Activated CD4-positive, alpha-beta T cell treated with anti-CD3 and anti-CD28 coated beads, Interleukin-2, Interleukin-6, amounts not matched to agents 100 ng/mL and 50 ng/mL, durations not matched to agents 16 hours and 8 hours (primary cell): ENCODE results near the gene SLC37A1.
A peak's percentile ranks its signal among the peaks of the same experiment; 100 is the strongest.

Experiments
- DNase-seq: peaks from one replicate; pipeline ENCODE4 v3.0.0-alpha.2; 2020

Gene SLC37A1

DNA sequence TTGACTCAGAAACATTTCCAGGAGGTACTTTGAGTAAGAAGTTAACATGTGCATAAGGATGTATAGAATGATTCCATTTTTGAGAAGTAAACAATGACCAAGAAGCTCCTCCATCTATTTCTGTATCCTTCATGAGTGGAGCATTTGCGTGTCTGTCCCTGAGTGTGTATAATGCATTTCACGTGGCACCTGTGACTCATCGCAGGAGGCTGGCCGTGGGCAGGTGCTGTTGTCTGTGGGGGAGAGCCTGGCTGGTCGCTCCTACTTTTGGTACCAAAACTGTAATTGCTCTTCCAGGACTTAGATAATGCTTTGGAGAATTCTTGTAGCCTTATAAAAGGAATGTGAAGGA is 16.5 kb downstream of the SLC37A1 start:
- no peak for DNase-seq

GRCh38 chr21:42531771-42532170 is 18.1 kb downstream of the SLC37A1 start:
- DNase-seq = no peak

- DNase-seq = no peak
These were observed 19.0 kb downstream of the SLC37A1 start for GRCh38 chr21:42532466-42533181.

DNA sequence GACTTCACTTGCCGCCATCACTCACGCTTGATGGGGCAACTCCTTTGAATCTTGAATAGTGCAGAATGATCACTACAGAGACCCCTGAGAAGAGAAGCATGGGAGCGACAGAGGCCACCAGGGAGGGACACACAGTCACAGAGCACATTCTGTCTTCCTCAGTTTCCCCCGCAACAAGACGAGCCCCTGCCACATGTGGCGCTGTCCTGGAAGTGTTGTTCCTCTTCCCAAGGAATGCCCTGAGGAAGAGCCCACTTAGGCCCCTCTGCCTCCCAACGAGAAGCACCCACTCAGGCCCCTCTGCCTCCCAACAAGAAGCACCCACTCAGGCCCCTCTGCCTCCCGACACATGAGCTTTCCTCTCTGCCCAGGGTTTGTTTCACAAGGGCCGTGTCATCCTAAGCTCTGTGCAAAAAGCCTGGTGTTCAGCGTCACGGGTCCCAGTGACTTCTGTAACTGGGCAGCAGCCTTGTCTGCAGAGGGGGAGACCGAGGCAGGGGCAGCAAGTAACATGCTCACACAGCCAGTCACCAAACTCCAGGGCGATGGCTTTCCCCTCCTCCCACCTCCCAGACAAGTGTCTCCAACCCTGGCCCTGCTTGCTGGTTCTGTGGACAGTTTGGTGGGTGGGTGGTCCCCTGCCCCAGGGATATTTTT is 19.8 kb downstream of the SLC37A1 start:
- no peak for DNase-seq

DNA sequence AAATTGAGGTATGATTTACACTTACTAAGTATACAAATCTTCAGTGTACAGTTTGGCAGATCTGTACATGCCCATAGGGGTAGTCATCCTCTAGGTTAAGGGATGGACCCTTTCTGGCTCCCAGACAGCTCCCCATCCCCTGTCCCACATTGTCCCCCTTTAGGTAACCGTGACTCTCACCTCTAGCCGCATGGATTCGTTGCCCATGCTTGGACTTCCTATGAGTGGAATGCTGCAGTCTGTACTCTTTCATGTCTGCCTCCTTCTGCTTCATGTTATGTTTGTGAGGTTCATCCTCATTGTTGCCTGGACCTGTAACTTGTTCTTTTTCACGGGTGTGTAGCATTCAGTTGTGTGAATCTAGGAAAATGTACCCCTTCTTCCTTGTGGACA is 20.3 kb downstream of the SLC37A1 start:
- DNase-seq = no peak

GRCh38 chr21:42534421-42535378 is 21.0 kb downstream of the SLC37A1 start:
- no peak for DNase-seq

- DNase-seq = no peak
These were observed 22.0 kb downstream of the SLC37A1 start for GRCh38 chr21:42535602-42536171.

- DNase-seq = no peak
These were observed 22.9 kb downstream of the SLC37A1 start for GRCh38 chr21:42536601-42537000.

GRCh38 chr21:42537106-42537742 is 23.6 kb downstream of the SLC37A1 start:
- DNase-seq = peak; percentile 26

GRCh38 chr21:42538479-42539275 is 25.0 kb downstream of the SLC37A1 start:
- no peak for DNase-seq

- no peak for DNase-seq
These were observed 25.7 kb downstream of the SLC37A1 start for GRCh38 chr21:42539342-42539741.

GRCh38 chr21:42539931-42540343 is 26.3 kb downstream of the SLC37A1 start:
- no peak for DNase-seq

DNA sequence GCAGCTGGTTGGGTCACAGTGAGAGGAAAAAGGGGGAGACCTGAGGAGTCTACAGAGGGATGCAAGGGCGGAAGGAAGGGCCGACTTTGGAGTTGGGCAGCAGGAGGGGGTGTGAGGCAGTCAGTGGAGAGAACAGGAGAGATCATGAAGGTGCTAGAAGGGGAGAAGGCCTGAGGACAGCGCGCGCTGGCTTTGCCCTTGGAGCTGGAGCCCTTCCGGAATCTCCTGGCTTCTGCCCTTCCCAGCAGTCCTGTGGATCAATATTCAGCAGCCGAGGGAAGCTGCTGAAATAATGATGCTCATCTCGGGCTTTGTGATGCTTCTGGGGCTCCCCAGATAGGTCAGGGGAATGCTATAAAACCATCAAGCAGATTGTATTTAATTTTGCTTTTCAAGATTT is 26.7 kb downstream of the SLC37A1 start:
- DNase-seq = no peak

GRCh38 chr21:42541174-42541573 is 27.5 kb downstream of the SLC37A1 start:
- no peak for DNase-seq

- no peak for DNase-seq
These were observed 28.0 kb downstream of the SLC37A1 start for GRCh38 chr21:42541618-42542017.

- no peak for DNase-seq
These were observed 28.5 kb downstream of the SLC37A1 start for GRCh38 chr21:42542196-42542595.

GRCh38 chr21:42542596-42542995 is 28.9 kb downstream of the SLC37A1 start:
- DNase-seq = no peak

DNA sequence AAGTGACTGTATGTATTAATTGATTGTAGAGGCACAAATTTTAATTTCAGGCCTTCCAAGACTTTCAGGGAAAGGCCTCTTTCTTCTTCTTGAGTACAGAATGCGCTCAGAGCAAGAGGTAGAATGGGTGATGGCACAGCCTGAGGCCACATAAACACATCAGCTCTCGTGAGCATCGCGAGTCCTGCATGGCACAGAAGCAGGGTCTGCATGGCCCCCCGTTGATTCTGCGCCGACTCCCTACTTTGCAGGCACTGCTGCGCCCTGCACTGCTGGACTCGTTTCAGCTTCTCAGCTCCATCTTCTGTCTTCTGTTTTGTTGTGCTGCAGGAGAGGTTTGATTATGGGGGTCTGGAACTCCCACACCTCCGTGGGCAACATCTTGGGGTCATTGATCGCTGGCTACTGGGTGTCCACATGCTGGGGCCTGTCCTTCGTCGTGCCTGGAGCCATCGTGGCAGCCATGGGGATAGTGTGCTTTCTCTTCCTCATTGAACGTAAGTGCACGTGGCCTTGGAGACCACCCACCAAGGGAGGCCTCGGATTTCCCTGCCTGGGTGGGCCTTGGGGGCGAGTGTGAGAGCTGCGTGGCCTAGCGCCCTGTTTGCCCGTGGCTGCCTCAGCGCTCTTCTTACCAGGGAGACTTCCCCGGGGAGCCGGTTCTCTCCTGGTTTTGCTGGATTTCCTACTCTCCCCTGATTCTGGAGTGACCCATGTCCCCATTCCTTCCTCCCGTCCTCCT is 29.6 kb downstream of the SLC37A1 start:
- DNase-seq = no peak

DNA sequence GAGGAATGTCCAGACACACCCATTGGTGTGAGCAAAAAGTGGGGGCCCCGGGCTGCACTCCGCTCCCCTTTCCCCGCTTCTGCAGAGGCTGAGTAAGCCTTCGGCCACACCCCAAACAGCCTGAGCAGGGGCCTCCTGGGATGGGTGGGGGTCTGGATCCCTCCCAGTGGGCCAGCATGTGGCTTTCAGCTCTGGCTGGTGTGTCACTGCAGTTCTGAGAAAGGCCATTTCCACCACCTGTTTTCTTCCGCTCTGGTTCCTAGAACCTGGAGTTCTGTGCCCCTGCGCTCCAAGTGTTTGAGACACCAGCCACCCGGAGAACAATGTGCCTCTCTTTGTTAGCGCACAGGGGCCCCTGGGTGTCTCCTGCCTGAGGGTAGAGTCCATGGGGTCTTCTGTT is 30.9 kb downstream of the SLC37A1 start:
- no peak for DNase-seq

DNA sequence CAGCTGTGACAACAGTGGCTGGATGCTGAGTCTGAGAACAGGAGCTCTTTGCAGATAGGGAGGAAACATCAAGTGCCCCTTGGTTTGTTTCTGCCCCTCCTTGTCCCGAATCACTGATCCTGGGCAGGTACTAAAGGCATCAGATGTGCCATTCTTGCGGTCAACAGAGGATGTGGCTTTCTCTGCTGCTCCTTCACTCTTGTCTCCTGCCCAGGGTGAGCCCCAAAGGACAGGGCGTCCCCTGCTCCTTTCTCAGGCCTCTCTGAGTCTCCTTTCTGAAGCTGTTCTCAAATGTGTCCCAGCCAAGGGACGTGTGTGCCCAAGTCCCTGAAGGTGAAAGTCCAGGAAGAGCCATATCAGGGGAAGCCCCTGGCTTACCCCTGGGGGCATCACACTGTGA is 31.7 kb downstream of the SLC37A1 start:
- no peak for DNase-seq

- DNase-seq = no peak
These were observed 32.1 kb downstream of the SLC37A1 start for GRCh38 chr21:42545745-42546144.
